B cell (primary cell): ENCODE results near the gene INHBE. TPM values are rescaled to one million over a fixed set of nuclear protein-coding genes. Genes with fewer than 3 reads are reported as not detected.
A peak's percentile ranks its signal among the peaks of the same experiment; 100 is the strongest.
"Not testable (repeated sequence)": the region's sequence is repeated elsewhere in the genome, so short reads cannot be mapped to it uniquely, and the experiment has no call there.

Source experiments
- ATAC-seq: fragments of 200-7000 bp; cut with Tn5 transposase; one replicate; pipeline ENCODE4 v1.10.0; 2021; ENCODE audit warnings: low read depth, mild to moderate bottlenecking, moderate number of reproducible peaks, moderate library complexity
- CTCF ChIA-PET: fragments of 350-600 bp; sonication (Branson Sonifier 250); formaldehyde crosslinking; loops from one replicate; lab custom pipeline; 2021; ENCODE audit warnings: antibody characterized with exemption, inconsistent platforms; lab: Charles Lee
- POLR2A ChIA-PET: fragments of 350-600 bp; sonication (Branson Sonifier 250); formaldehyde crosslinking; loops from one replicate; lab custom pipeline; 2021; ENCODE audit warnings: antibody characterized with exemption; lab: Charles Lee
- DNase-seq: peaks from one replicate; pipeline ENCODE4 v3.0.0; 2013
- H2AFZ ChIP-seq: 2 replicates; pipeline ENCODE4 v1.6.1; 2012; ENCODE audit warnings: mild to moderate bottlenecking, low read depth, low read length; ENCODE audit not compliant: insufficient read depth, poor library complexity, severe bottlenecking
- H3K27ac ChIP-seq, 2 donors: 1 replicate in 1 of 2; 2 replicates in 1 of 2; pipeline ENCODE4 v1.5.1; 2012 to 2013; ENCODE audit warnings: low read length in 2 of 2, mild to moderate bottlenecking in 2 of 2, moderate library complexity in 1 of 2
- H3K27me3 ChIP-seq, 4 experiments: fragments of 200-600 bp in 1 of 4; sonication (generic) in 1 of 4; replicated peaks in 1 of 4; 1 replicate in 2 of 4; 2 replicates in 2 of 4; pipeline versions ENCODE4 v1.6.1 to v1.7.0; 2013 to 2016; ENCODE audit warnings: low read length in 3 of 4, mild to moderate bottlenecking in 2 of 4, mixed read lengths in 1 of 4, moderate library complexity in 1 of 4; ENCODE audit not compliant: insufficient read depth in 4 of 4, control insufficient read depth in 3 of 4; ENCODE audit errors: control extremely low read depth in 1 of 4
- H3K36me3 ChIP-seq, 2 experiments: replicated peaks in 1 of 2; 1 replicate in 1 of 2; 2 replicates in 1 of 2; pipeline versions ENCODE4 v1.6.1 to v1.7.1; 2013; ENCODE audit warnings: low read length in 1 of 2; ENCODE audit not compliant: insufficient read depth in 2 of 2, control insufficient read depth in 1 of 2; ENCODE audit errors: control extremely low read depth in 1 of 2, extremely low read depth in 1 of 2
- H3K4me1 ChIP-seq, 2 donors: fragments of 200-600 bp in 1 of 2; sonication (generic) in 1 of 2; 1 replicate in 1 of 2; 2 replicates in 1 of 2; pipeline versions ENCODE4 v1.5.1 to v1.6.1; 2013 to 2017; ENCODE audit warnings: low read length in 2 of 2; ENCODE audit not compliant: control insufficient read depth in 2 of 2, insufficient read depth in 2 of 2
- H3K4me2 ChIP-seq: replicated peaks from 2 replicates; pipeline ENCODE3; 2012; ENCODE audit warnings: mild to moderate bottlenecking, low read depth, low read length; ENCODE audit not compliant: poor library complexity, severe bottlenecking
- H3K4me3 ChIP-seq, 5 experiments: fragments of 200-600 bp in 1 of 5; sonication (generic) in 1 of 5; 1 replicate in 3 of 5; 2 replicates in 2 of 5; pipeline versions ENCODE4 v1.5.1 to v1.7.0; 2011 to 2016; ENCODE audit warnings: low read length in 4 of 5, mild to moderate bottlenecking in 4 of 5, low read depth in 2 of 5, control low read depth in 1 of 5, moderate library complexity in 1 of 5; ENCODE audit not compliant: insufficient read depth in 1 of 5; ENCODE audit errors: control extremely low read depth in 1 of 5, extremely low read depth in 1 of 5
- H3K79me2 ChIP-seq: fragments of 200-600 bp; sonication (generic); one replicate; pipeline ENCODE4 v1.6.0; 2016; ENCODE audit warnings: low read length; ENCODE audit not compliant: control insufficient read depth, insufficient read depth
- H3K9ac ChIP-seq: fragments of 200-600 bp; sonication (generic); 2 replicates; pipeline ENCODE4 v1.6.1; 2017; ENCODE audit warnings: mild to moderate bottlenecking, low read length, moderate library complexity
- H3K9me3 ChIP-seq, 3 donors: one replicate each; pipeline versions ENCODE4 v1.6.1 to v1.7.1; 2013; ENCODE audit warnings: low read length in 2 of 3; ENCODE audit not compliant: control insufficient read depth in 2 of 3, insufficient read depth in 1 of 3; ENCODE audit errors: control extremely low read depth in 1 of 3
- H4K20me1 ChIP-seq: 2 replicates; pipeline ENCODE4 v1.6.0; 2012; ENCODE audit warnings: mild to moderate bottlenecking, low read length; ENCODE audit not compliant: insufficient read depth, control insufficient read depth, poor library complexity, severe bottlenecking
- H3K27ac Mint-ChIP-seq: one replicate; pipeline ENCODE4 v1.8.0; 2021; ENCODE audit warnings: mixed read lengths
- H3K27me3 Mint-ChIP-seq: one replicate; pipeline ENCODE4 v1.8.0; 2021; ENCODE audit warnings: mixed read lengths
- H3K4me1 Mint-ChIP-seq: one replicate; pipeline ENCODE4 v1.8.0; 2021; ENCODE audit warnings: mixed read lengths
- H3K4me3 Mint-ChIP-seq: one replicate; pipeline ENCODE4 v1.8.0; 2021; ENCODE audit warnings: mixed read lengths
- H3K9me3 Mint-ChIP-seq: one replicate; pipeline ENCODE4 v1.8.0; 2022; ENCODE audit warnings: mixed read lengths; ENCODE audit not compliant: insufficient read depth
- EZH2 ChIP-seq: IDR thresholded peaks from 2 replicates; pipeline ENCODE4 v1.6.1; 2012; ENCODE audit warnings: borderline replicate concordance, low read depth, mild to moderate bottlenecking, moderate library complexity, low read length; ENCODE audit not compliant: insufficient read depth, poor library complexity, severe bottlenecking
- WGBS: methylation state at CpG from one replicate; pipeline ENCODE4 v1.1.5; 2013; ENCODE audit warnings: missing lambda C conversion rate; ENCODE audit not compliant: insufficient coverage; 5-methylcytosine and 5-hydroxymethylcytosine counted together
- intact Hi-C: fragments of 100-400 bp; cut with micrococcal nuclease; formaldehyde crosslinking; loops from one replicate; pipeline ENCODE4 v1.10.0; 2022
- polyA plus RNA-seq: library from polyadenylated mRNA; depleted of rRNA; stranded (reverse); fragments of >200 nt; gene quantifications from 2 replicates; pipeline ENCODE4 v1.2.3, GENCODE V29; 2012
- total RNA-seq, 2 donors: library from RNA; stranded (reverse); fragments of 120-200 nt in 1 of 2; gene quantifications; 1 replicate in 1 of 2; 2 replicates in 1 of 2; pipeline versions ENCODE4 v1.2.3 to v1.2.4, GENCODE V29; 2013 to 2022
- TF ChIP-seq, protein P1 (sequence below): fragments of 200-600 bp; IDR thresholded peaks from one replicate; pipeline ENCODE4 v1.8.0; 2022; ENCODE audit warnings: antibody characterized with exemption, mild to moderate bottlenecking

The INHBE gene
- total and polyA plus RNA-seq, 2 donors (not counting 1 experiment from before 2014, with no cell fraction given), result not detected

- Histone ChIP-seq H3K36me3 (peaks cover 5 to 38% of the 10 kb centered on the region in 2 experiments), H3K4me1 (peaks cover 15 to 20% of the 10 kb centered on the region in 2 donors), H3K9me3 (no peaks in the 10 kb centered on the region), H3K27ac (no peak overlapping the region), H3K79me2 (peaks cover 38% of the 10 kb centered on the region), H4K20me1 (peaks cover 5% of the 10 kb centered on the region), H2AFZ (no peak overlapping the region), H3K4me3 (no peak overlapping the region), H3K27me3 (no peaks in the 10 kb centered on the region), H3K4me2 (no peak overlapping the region), H3K9ac (no peak overlapping the region)
- intact Hi-C loops, result no loop called here
- no peak for TF ChIP-seq EZH2
- TF ChIP-seq, protein P1, sequence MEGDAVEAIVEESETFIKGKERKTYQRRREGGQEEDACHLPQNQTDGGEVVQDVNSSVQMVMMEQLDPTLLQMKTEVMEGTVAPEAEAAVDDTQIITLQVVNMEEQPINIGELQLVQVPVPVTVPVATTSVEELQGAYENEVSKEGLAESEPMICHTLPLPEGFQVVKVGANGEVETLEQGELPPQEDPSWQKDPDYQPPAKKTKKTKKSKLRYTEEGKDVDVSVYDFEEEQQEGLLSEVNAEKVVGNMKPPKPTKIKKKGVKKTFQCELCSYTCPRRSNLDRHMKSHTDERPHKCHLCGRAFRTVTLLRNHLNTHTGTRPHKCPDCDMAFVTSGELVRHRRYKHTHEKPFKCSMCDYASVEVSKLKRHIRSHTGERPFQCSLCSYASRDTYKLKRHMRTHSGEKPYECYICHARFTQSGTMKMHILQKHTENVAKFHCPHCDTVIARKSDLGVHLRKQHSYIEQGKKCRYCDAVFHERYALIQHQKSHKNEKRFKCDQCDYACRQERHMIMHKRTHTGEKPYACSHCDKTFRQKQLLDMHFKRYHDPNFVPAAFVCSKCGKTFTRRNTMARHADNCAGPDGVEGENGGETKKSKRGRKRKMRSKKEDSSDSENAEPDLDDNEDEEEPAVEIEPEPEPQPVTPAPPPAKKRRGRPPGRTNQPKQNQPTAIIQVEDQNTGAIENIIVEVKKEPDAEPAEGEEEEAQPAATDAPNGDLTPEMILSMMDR, result peak; percentile 37
- DNase-seq (no peak), ATAC-seq (no peak)
- H3K27me3 Mint-ChIP-seq, result no peaks in the 10 kb centered on the region
- no peak overlapping the region for H3K4me3 Mint-ChIP-seq
- CTCF ChIA-PET, result interaction anchor here (2.0 kb wide), 1 partner anchor 16 kb away, joined by 6 read pairs; no protein-coding TSS in a partner anchor
- H3K27ac Mint-ChIP-seq, result no peak overlapping the region
- peaks cover 25% of the 10 kb centered on the region for H3K4me1 Mint-ChIP-seq
- WGBS, result 97% methylated on average over 8 of the region's 15 CpGs
- POLR2A ChIA-PET, result no interaction called here
- no peaks in the 10 kb centered on the region for H3K9me3 Mint-ChIP-seq
These were observed 36.5 kb downstream of the INHBE start for GRCh38 chr12:57491393-57492280.

DNA sequence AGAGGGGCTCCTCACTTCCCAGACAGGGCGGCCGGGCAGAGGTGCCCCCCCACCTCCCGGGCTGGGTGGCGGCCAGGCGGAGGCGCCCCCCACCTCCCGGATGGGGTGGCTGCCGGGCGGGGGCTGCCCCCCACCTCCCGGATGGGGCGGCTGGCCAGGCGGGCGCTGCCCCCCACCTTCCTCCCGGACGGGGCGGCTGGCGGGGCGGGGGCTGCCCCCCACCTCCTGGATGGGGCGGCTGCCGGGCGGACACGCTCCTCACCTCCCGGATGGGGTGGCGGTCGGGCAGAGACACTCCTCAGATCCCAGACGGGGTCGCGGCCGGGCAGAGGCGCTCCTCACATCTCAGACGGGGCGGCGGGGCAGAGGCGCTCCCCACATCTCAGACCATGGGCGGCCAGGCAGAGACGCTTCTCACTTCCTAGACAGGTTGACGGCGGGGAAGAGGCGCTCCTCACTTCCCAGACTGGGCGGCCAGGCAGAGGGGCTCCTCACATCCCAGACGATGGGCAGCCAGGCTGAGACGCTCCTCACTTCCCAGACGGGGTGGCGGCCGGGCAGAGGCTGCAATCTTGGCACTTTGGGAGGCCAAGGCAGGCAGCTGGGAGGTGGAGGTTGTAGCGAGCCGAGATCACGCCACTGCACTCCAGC is 40.1 kb downstream of the INHBE start:
- Histone ChIP-seq H3K36me3 (peaks cover 5 to 50% of the 10 kb centered on the region in 2 experiments), H3K79me2 (peaks cover 27% of the 10 kb centered on the region)
- H3K4me1 ChIP-seq, H3K4me2 ChIP-seq, H3K4me3 Mint-ChIP-seq, H2AFZ ChIP-seq, H3K27ac Mint-ChIP-seq, intact Hi-C loops, H3K9me3 ChIP-seq, H3K27me3 ChIP-seq, H4K20me1 ChIP-seq, H3K9me3 Mint-ChIP-seq, H3K4me3 ChIP-seq, H3K9ac ChIP-seq, H3K27ac ChIP-seq, CTCF ChIA-PET, H3K27me3 Mint-ChIP-seq, POLR2A ChIA-PET, DNase-seq, ATAC-seq: not testable (repeated sequence)
- WGBS, result 96% methylated on average over 32 of the region's 48 CpGs
- H3K4me1 Mint-ChIP-seq, result peaks cover 11% of the 10 kb centered on the region
